WTC11 (cell line): ENCODE data around the gene FAM118B. TPM values are rescaled to one million over a fixed set of nuclear protein-coding genes. Genes with fewer than 3 reads are reported as not detected.

ENCODE experiments used
- AFF4 ChIP-seq: sonication (generic); formaldehyde crosslinking; IDR thresholded peaks from 2 replicates; pipeline ENCODE4 v1.8.1; 2023; ENCODE audit warnings: mild to moderate bottlenecking, missing genetic modification reagents, borderline replicate concordance
- AR ChIP-seq: fragments of 250-450 bp; sonication (Bioruptor Pico); IDR thresholded peaks from 2 replicates; pipeline ENCODE4 v1.9.0; 2021; ENCODE audit warnings: mild to moderate bottlenecking
- ATF6 ChIP-seq: sonication (generic); formaldehyde crosslinking; IDR thresholded peaks from 2 replicates; pipeline ENCODE4 v1.8.1; 2023; ENCODE audit warnings: mild to moderate bottlenecking, missing genetic modification reagents
- CBFB ChIP-seq: sonication (generic); formaldehyde crosslinking; IDR thresholded peaks from 2 replicates; pipeline ENCODE4 v1.8.1; 2022; ENCODE audit warnings: mild to moderate bottlenecking, low read depth, missing genetic modification reagents
- CREB1 ChIP-seq: sonication (generic); formaldehyde crosslinking; IDR thresholded peaks from 2 replicates; pipeline ENCODE4 v1.8.0; 2023; ENCODE audit warnings: mild to moderate bottlenecking, missing genetic modification reagents
- EMX1 ChIP-seq: fragments of 250-450 bp; sonication (Bioruptor Pico); IDR thresholded peaks from 2 replicates; pipeline ENCODE4 v1.8.0; 2021; ENCODE audit warnings: mild to moderate bottlenecking
- ESRRA ChIP-seq: sonication (generic); formaldehyde crosslinking; IDR thresholded peaks from 2 replicates; pipeline ENCODE4 v1.8.1; 2022; ENCODE audit warnings: mild to moderate bottlenecking, missing genetic modification reagents, borderline replicate concordance
- GTF2I ChIP-seq: fragments of 250-450 bp; sonication (Bioruptor Pico); conservative IDR thresholded peaks from 2 replicates; pipeline ENCODE4 v1.4.0; 2021; ENCODE audit warnings: mild to moderate bottlenecking
- JAZF1 ChIP-seq: fragments of 250-450 bp; sonication (Bioruptor Pico); IDR thresholded peaks from 2 replicates; pipeline ENCODE4 v1.9.0; 2021; ENCODE audit warnings: moderate library complexity, mild to moderate bottlenecking, inconsistent platforms
- MAX ChIP-seq: sonication (generic); formaldehyde crosslinking; IDR thresholded peaks from 2 replicates; pipeline ENCODE4 v1.8.0; 2022; ENCODE audit warnings: mild to moderate bottlenecking, missing genetic modification reagents
- MLX ChIP-seq: sonication (generic); formaldehyde crosslinking; IDR thresholded peaks from 2 replicates; pipeline ENCODE4 v1.8.1; 2023; ENCODE audit warnings: mild to moderate bottlenecking, missing genetic modification reagents, moderate library complexity
- MXD4 ChIP-seq: fragments of 250-450 bp; sonication (Bioruptor Pico); IDR thresholded peaks from 2 replicates; pipeline ENCODE4 v1.8.0; 2021; ENCODE audit warnings: mild to moderate bottlenecking, moderate library complexity, borderline replicate concordance
- NFE2L1 ChIP-seq: sonication (generic); formaldehyde crosslinking; IDR thresholded peaks from 2 replicates; pipeline ENCODE4 v1.8.1; 2023; ENCODE audit warnings: missing genetic modification reagents
- NR1H2 ChIP-seq: sonication (generic); formaldehyde crosslinking; IDR thresholded peaks from 2 replicates; pipeline ENCODE4 v1.9.0; 2021; ENCODE audit warnings: mild to moderate bottlenecking, moderate library complexity, missing genetic modification reagents
- NR2C2 ChIP-seq: sonication (generic); formaldehyde crosslinking; IDR thresholded peaks from 2 replicates; pipeline ENCODE4 v1.8.0; 2022; ENCODE audit warnings: mild to moderate bottlenecking, missing genetic modification reagents
- OVOL2 ChIP-seq: fragments of 250-450 bp; sonication (Bioruptor Pico); IDR thresholded peaks from 2 replicates; pipeline ENCODE4 v1.9.0; 2021; ENCODE audit warnings: mild to moderate bottlenecking, borderline replicate concordance
- RORB ChIP-seq: fragments of 250-450 bp; sonication (Bioruptor Pico); IDR thresholded peaks from 2 replicates; pipeline ENCODE4 v1.9.0; 2021; ENCODE audit warnings: mild to moderate bottlenecking
- SOX15 ChIP-seq: fragments of 250-450 bp; sonication (Bioruptor Pico); IDR thresholded peaks from 2 replicates; pipeline ENCODE4 v1.9.0; 2021; ENCODE audit warnings: mild to moderate bottlenecking
- TP53 ChIP-seq: sonication (generic); formaldehyde crosslinking; IDR thresholded peaks from 2 replicates; pipeline ENCODE4 v1.8.1; 2023; ENCODE audit warnings: mild to moderate bottlenecking, missing genetic modification reagents
- USF1 ChIP-seq: sonication (generic); formaldehyde crosslinking; IDR thresholded peaks from 2 replicates; pipeline ENCODE4 v1.8.0; 2022; ENCODE audit warnings: mild to moderate bottlenecking, missing genetic modification reagents
- ZBTB21 ChIP-seq: sonication (generic); formaldehyde crosslinking; IDR thresholded peaks from 2 replicates; pipeline ENCODE4 v1.8.1; 2023; ENCODE audit warnings: mild to moderate bottlenecking, missing genetic modification reagents, borderline replicate concordance
- ZNF121 ChIP-seq: sonication (generic); formaldehyde crosslinking; IDR thresholded peaks from 2 replicates; pipeline ENCODE4 v1.8.0; 2023; ENCODE audit warnings: missing genetic modification reagents
- ZNF263 ChIP-seq: sonication (generic); formaldehyde crosslinking; IDR thresholded peaks from 2 replicates; pipeline ENCODE4 v1.8.1; 2022; ENCODE audit warnings: low read depth, mild to moderate bottlenecking, moderate library complexity, missing genetic modification reagents
- ZNF281 ChIP-seq: sonication (generic); formaldehyde crosslinking; IDR thresholded peaks from 2 replicates; pipeline ENCODE4 v1.8.0; 2023; ENCODE audit warnings: mild to moderate bottlenecking, missing genetic modification reagents
- ZNF396 ChIP-seq: fragments of 250-450 bp; sonication (Bioruptor Pico); IDR thresholded peaks from 2 replicates; pipeline ENCODE4 v1.8.0; 2021; ENCODE audit warnings: mild to moderate bottlenecking, moderate library complexity, borderline replicate concordance
- ZNF423 ChIP-seq: fragments of 250-450 bp; sonication (Bioruptor Pico); IDR thresholded peaks from 2 replicates; pipeline ENCODE4 v2.1.2; 2022; ENCODE audit warnings: mild to moderate bottlenecking, moderate library complexity
- total RNA-seq: library from RNA; stranded (reverse); gene quantifications from 3 replicates; pipeline ENCODE4 v1.2.3, GENCODE V29; 2021

FAM118B gene
- total RNA-seq, 1 experiment from 2014 or later, result 35.3 TPM

- TF ChIP-seq AR (CRISPR knock-in tag) (no peak), TP53 (CRISPR knock-in tag) (peak; percentile 94), NR2C2 (no peak), ZNF281 (peak; percentile 83; the same call in 1 of the 2 replicates), SOX15 (CRISPR knock-in tag) (no peak), MLX (CRISPR knock-in tag) (no peak), NFE2L1 (CRISPR knock-in tag) (0 out of 2 replicates have a peak, but pooled peaks have one; percentile 29), AFF4 (CRISPR knock-in tag) (peak; percentile 94; the same call in 1 of the 2 replicates), MAX (CRISPR knock-in tag) (peak; percentile 95), RORB (no peak), JAZF1 (CRISPR knock-in tag) (no peak), OVOL2 (CRISPR knock-in tag) (no peak), CREB1 (peak; percentile 85; the same call in 1 of the 2 replicates), ZBTB21 (CRISPR knock-in tag) (peak; percentile 89; the same call in 1 of the 2 replicates), ZNF121 (CRISPR knock-in tag) (0 out of 2 replicates have a peak, but pooled peaks have one; percentile 43), CBFB (CRISPR knock-in tag) (peak; percentile 91), GTF2I (CRISPR knock-in tag) (no peak), ZNF263 (CRISPR knock-in tag) (no peak), MXD4 (CRISPR knock-in tag) (no peak), USF1 (CRISPR knock-in tag) (peak; percentile 42; the same call in 1 of the 2 replicates), ZNF396 (no peak), ATF6 (CRISPR knock-in tag) (no peak), ESRRA (CRISPR knock-in tag) (peak; percentile 88; the same call in 1 of the 2 replicates), ZNF423 (CRISPR knock-in tag) (no peak), EMX1 (CRISPR knock-in tag) (no peak), NR1H2 (peak; percentile 67; the same call in 1 of the 2 replicates)
Observed at GRCh38 chr11:126303623-126304456, 92.3 kb downstream of the FAM118B start, which contains the start of gene DCPS (continued).
